ENCODE results near the gene PRND. TPM values are rescaled to one million over a fixed set of nuclear protein-coding genes. Genes with fewer than 3 reads are reported as not detected.

Gene PRND
- total and polyA plus RNA-seq, 2 of the 4 experiments (the other 2 are of a cell fraction), result not detected

GRCh38 chr20:4714818-4715217, 6.9 kb upstream of the PRND start:
- H4K8ac ChIP-seq (ENCODE audit: low read depth in 2 of 2, low read length in 2 of 2), result no peak overlapping the region
- no peaks in the 10 kb centered on the region for H3K36me3 ChIP-seq (ENCODE audit: control insufficient read depth, insufficient read depth, low read length)
- H2BK120ac ChIP-seq (ENCODE audit: low read depth, low read length), result no peak overlapping the region
- no peak for ATAC-seq (ENCODE audit: low read depth)
- no peaks in the 10 kb centered on the region for H3K79me1 ChIP-seq (ENCODE audit: low read depth in 1 of 2, low read length in 2 of 2)
- H2BK20ac ChIP-seq (ENCODE audit: low read depth, low read length), result no peak overlapping the region
- WGBS, 2 experiments (ENCODE audit: extremely low coverage in 2 of 2, insufficient read length in 1 of 2), result no CpG with 5 or more reads among the region's 1 CpG
- H3K23ac ChIP-seq (ENCODE audit: low read depth, low read length), result no peak overlapping the region
- TF ChIP-seq NFE2L2 (IDR thresholded peaks at IDR 0.05; ENCODE audit: low read depth, low read length) (no peak), USF2 (IDR thresholded peaks at IDR 0.05; ENCODE audit: low read depth, low read length) (no peak), CEBPB (IDR thresholded peaks at IDR 0.05; ENCODE audit: low read depth, low read length) (no peak), MAZ (IDR thresholded peaks at IDR 0.05; ENCODE audit: borderline replicate concordance, low read depth, low read length) (no peak), MXI1 (IDR thresholded peaks at IDR 0.05; ENCODE audit: borderline replicate concordance, low read depth, low read length) (no peak), RFX5 (IDR thresholded peaks at IDR 0.05; ENCODE audit: low read depth, low read length) (no peak)
- no peak overlapping the region for H4K5ac ChIP-seq (ENCODE audit: low read depth, low read length)
- in situ Hi-C loops (cut with MboI; ENCODE audit: low sequenced_read_pairs), result loop anchor here (5.0 kb wide), 2 partner anchors 108 to 478 kb away; no protein-coding TSS in a partner anchor
- dilution Hi-C loops (cut with HindIII; ENCODE audit: low sequenced_read_pairs, unreplicated experiment), result no loop called here
- H3K4me3 ChIP-seq (ENCODE audit: insufficient read depth, low read depth, low read length), result no peak overlapping the region
- no peaks in the 10 kb centered on the region for H3K4me1 ChIP-seq (ENCODE audit: control insufficient read depth, insufficient read depth, low read length)
- H3K9me3 ChIP-seq (ENCODE audit: control insufficient read depth, insufficient read depth, low read length), result no peaks in the 10 kb centered on the region
- peaks cover 23% of the 10 kb centered on the region for H3K27me3 ChIP-seq (ENCODE audit: control insufficient read depth, insufficient read depth, low read length)
- H2AFZ ChIP-seq (replicated peaks; ENCODE audit: low read length, poor library complexity), result no peak overlapping the region
- BruUV-seq (replicated peaks), result no TSS peak
- H3K18ac ChIP-seq (ENCODE audit: low read depth, low read length), result no peak overlapping the region
- intact Hi-C loops (cut with micrococcal nuclease), result no loop called here
- no peaks in the 10 kb centered on the region for H4K20me1 ChIP-seq (ENCODE audit: insufficient read depth, low read length)
- H3K4me2 ChIP-seq (ENCODE audit: low read depth, low read length), result no peak overlapping the region
- H2AK9ac ChIP-seq (replicated peaks; ENCODE audit: low read depth, low read length, poor library complexity), result no peak overlapping the region
- H2AK5ac ChIP-seq (ENCODE audit: low read depth, low read length), result no peak overlapping the region
- no peak overlapping the region for H3K56ac ChIP-seq (ENCODE audit: extremely low read depth, insufficient read depth, low read length)
- no peak overlapping the region for H3K14ac ChIP-seq (replicated peaks; ENCODE audit: low read depth, low read length)
- H3K4ac ChIP-seq (ENCODE audit: low read depth, low read length), result no peak overlapping the region
- no peak overlapping the region for H2BK5ac ChIP-seq (ENCODE audit: low read depth, low read length, poor library complexity, severe bottlenecking)
- no peak for DNase-seq
- H3K9ac ChIP-seq (ENCODE audit: low read depth, low read length), result no peak overlapping the region
- H3K27ac ChIP-seq (ENCODE audit: insufficient read depth, low read length), result no peak overlapping the region
- no peak overlapping the region for H2BK15ac ChIP-seq (ENCODE audit: low read depth, low read length)
- no peaks in the 10 kb centered on the region for H3K9me1 ChIP-seq (ENCODE audit: insufficient read depth, low read length)
- H4K91ac ChIP-seq (ENCODE audit: insufficient read depth, low read depth, low read length), result no peak overlapping the region
- ChIA-PET CTCF (interaction anchor here (1.2 kb wide), 1 partner anchor 106 kb away, joined by 3 read pairs; no protein-coding TSS in a partner anchor), POLR2A (ENCODE audit: unreplicated experiment) (no interaction called here)

Data from IMR-90 (cell line).